ENCODE results near the gene KRTAP2-4. TPM values are rescaled to one million over a fixed set of nuclear protein-coding genes. Genes with fewer than 3 reads are reported as not detected.

Gene KRTAP2-4
- polyA plus RNA-seq, 1 donor (not counting 4 experiments of a cell fraction or from before 2014, with no cell fraction given), result not detected

GRCh38 chr17:41024697-41025096 is 41.0 kb downstream of the KRTAP2-4 start:
- Histone ChIP-seq H3K9ac (ENCODE audit: control insufficient read depth, extremely low read depth, insufficient read depth, low read length) (no peak overlapping the region), H4K20me1 (ENCODE audit: control insufficient read depth, extremely low read depth, insufficient read depth, low read length) (no peaks in the 10 kb centered on the region), H2AFZ (ENCODE audit: control insufficient read depth, low read length) (no peak overlapping the region), H3K4me2 (ENCODE audit: control insufficient read depth, extremely low read depth, insufficient read depth, low read depth, low read length) (no peak overlapping the region), H3K79me2 (ENCODE audit: control insufficient read depth, insufficient read depth, low read length) (no peaks in the 10 kb centered on the region), H3K36me3 (ENCODE audit: control insufficient read depth in 2 of 2, extremely low read depth in 1 of 2, insufficient read depth in 2 of 2, low read length in 2 of 2) (no peaks in the 10 kb centered on the region), H3K4me3 (ENCODE audit: control insufficient read depth in 2 of 3, extremely low read depth in 1 of 3, insufficient read depth in 2 of 3, low read depth in 1 of 3, low read length in 3 of 3) (no peak overlapping the region), H3K9me3 (ENCODE audit: control insufficient read depth, low read depth, low read length) (no peaks in the 10 kb centered on the region), H3K27ac (ENCODE audit: control insufficient read depth, insufficient read depth, low read length) (no peak overlapping the region), H3K4me1 (ENCODE audit: control insufficient read depth, extremely low read depth, insufficient read depth, low read length) (peaks cover 7% of the 10 kb centered on the region), H3K27me3 (ENCODE audit: control insufficient read depth, extremely low read depth, insufficient read depth, low read length) (no peaks in the 10 kb centered on the region), H3K9me1 (ENCODE audit: control insufficient read depth, extremely low read depth, insufficient read depth, low read length) (no peaks in the 10 kb centered on the region)
- FAIRE-seq, result no peak
- TF ChIP-seq EZH2 (IDR thresholded peaks at IDR 0.05; ENCODE audit: low read length) (no peak), CTCF (optimal IDR thresholded peaks at IDR 0.05 in 1 of 3, IDR thresholded peaks at IDR 0.05 in 1 of 3, conservative IDR thresholded peaks at IDR 0.05 in 1 of 3; ENCODE audit: extremely low read depth in 1 of 3, insufficient read depth in 2 of 3, low read length in 3 of 3) (no peak)
- dilution Hi-C loops (cut with MboI; ENCODE audit: extremely low pct_ligation_motif_present, low sequenced_read_pairs), result no loop called here
- DNase-seq (ENCODE audit: low read depth, low spot score), result no peak

- H3K4me3 ChIP-seq (ENCODE audit: control insufficient read depth in 2 of 3, extremely low read depth in 1 of 3, insufficient read depth in 2 of 3, low read depth in 1 of 3, low read length in 3 of 3), result no peak overlapping the region
- FAIRE-seq (no peak), DNase-seq (ENCODE audit: low read depth, low spot score) (no peak)
- H3K36me3 ChIP-seq (ENCODE audit: control insufficient read depth in 2 of 2, extremely low read depth in 1 of 2, insufficient read depth in 2 of 2, low read length in 2 of 2), result no peaks in the 10 kb centered on the region
- no peak overlapping the region for H3K27ac ChIP-seq (ENCODE audit: control insufficient read depth, insufficient read depth, low read length)
- no peak overlapping the region for H3K4me2 ChIP-seq (ENCODE audit: control insufficient read depth, extremely low read depth, insufficient read depth, low read depth, low read length)
- dilution Hi-C loops (cut with MboI; ENCODE audit: extremely low pct_ligation_motif_present, low sequenced_read_pairs), result no loop called here
- no peak overlapping the region for H2AFZ ChIP-seq (ENCODE audit: control insufficient read depth, low read length)
- no peaks in the 10 kb centered on the region for H3K4me1 ChIP-seq (ENCODE audit: control insufficient read depth, extremely low read depth, insufficient read depth, low read length)
- no peaks in the 10 kb centered on the region for H3K9me1 ChIP-seq (ENCODE audit: control insufficient read depth, extremely low read depth, insufficient read depth, low read length)
- TF ChIP-seq CTCF (optimal IDR thresholded peaks at IDR 0.05 in 1 of 3, IDR thresholded peaks at IDR 0.05 in 1 of 3, conservative IDR thresholded peaks at IDR 0.05 in 1 of 3; ENCODE audit: extremely low read depth in 1 of 3, insufficient read depth in 2 of 3, low read length in 3 of 3), result no peak
- no peaks in the 10 kb centered on the region for H3K27me3 ChIP-seq (ENCODE audit: control insufficient read depth, extremely low read depth, insufficient read depth, low read length)
- no peaks in the 10 kb centered on the region for H3K79me2 ChIP-seq (ENCODE audit: control insufficient read depth, insufficient read depth, low read length)
- H4K20me1 ChIP-seq (ENCODE audit: control insufficient read depth, extremely low read depth, insufficient read depth, low read length), result no peaks in the 10 kb centered on the region
- H3K9ac ChIP-seq (ENCODE audit: control insufficient read depth, extremely low read depth, insufficient read depth, low read length), result no peak overlapping the region
- H3K9me3 ChIP-seq (ENCODE audit: control insufficient read depth, low read depth, low read length), result no peaks in the 10 kb centered on the region
Measured at GRCh38 chr17:41020336-41020735, 45.3 kb downstream of the KRTAP2-4 start.

Measured in keratinocyte (primary cell).